ENCODE measurements around the gene CACNA2D1.

DNA sequence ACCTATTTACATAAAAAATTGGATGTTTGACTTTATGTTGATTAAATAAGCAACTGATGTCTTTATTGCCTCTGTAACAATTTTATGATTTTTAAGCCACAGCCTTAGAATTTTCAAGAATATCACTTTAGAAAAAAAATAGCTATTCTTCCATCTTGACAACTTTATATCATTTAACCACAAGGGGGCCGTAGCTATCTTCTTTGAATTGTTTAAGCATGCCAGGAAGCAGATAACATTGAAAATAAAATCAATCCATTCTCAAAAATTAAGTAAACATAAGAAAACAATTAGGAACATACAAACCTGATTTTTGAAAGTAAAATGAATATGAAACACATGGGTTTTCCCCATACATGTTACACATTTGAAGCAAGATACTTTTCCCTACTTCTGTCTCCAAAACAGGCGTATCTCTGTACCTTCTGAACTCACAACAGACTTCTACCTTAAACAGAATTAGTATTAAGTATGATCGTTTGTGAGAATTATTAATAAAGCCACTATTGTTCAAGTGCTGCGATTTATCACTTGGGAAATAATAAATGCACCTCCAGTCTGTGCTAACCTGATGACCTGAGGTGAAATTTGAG lies 209.0 kb downstream of the CACNA2D1 start:
- TF ChIP-seq, protein P1, sequence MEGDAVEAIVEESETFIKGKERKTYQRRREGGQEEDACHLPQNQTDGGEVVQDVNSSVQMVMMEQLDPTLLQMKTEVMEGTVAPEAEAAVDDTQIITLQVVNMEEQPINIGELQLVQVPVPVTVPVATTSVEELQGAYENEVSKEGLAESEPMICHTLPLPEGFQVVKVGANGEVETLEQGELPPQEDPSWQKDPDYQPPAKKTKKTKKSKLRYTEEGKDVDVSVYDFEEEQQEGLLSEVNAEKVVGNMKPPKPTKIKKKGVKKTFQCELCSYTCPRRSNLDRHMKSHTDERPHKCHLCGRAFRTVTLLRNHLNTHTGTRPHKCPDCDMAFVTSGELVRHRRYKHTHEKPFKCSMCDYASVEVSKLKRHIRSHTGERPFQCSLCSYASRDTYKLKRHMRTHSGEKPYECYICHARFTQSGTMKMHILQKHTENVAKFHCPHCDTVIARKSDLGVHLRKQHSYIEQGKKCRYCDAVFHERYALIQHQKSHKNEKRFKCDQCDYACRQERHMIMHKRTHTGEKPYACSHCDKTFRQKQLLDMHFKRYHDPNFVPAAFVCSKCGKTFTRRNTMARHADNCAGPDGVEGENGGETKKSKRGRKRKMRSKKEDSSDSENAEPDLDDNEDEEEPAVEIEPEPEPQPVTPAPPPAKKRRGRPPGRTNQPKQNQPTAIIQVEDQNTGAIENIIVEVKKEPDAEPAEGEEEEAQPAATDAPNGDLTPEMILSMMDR (IDR thresholded peaks at IDR 0.05) = peak in 5 of 6 experiments; percentile 31 to 71 (median 58)
- TF ChIP-seq POLR2A (IDR thresholded peaks at IDR 0.05) = no peak
